Calu3 (cell line): ENCODE results near the gene LRIG3. TPM values are rescaled to one million over a fixed set of nuclear protein-coding genes. Genes with fewer than 3 reads are reported as not detected.

Experiments used
- BruUV-seq: library from RNA; stranded (reverse); fragments of 400-500 nt; replicated peaks from 2 replicates; lab custom pipeline; 2021; lab: Mats Ljungman, UMichigan
- CTCF ChIA-PET: fragments of 300-600 bp; sonication (Branson Sonifier 250); formaldehyde crosslinking; loops from one replicate; lab custom pipeline; 2022; ENCODE audit warnings: antibody characterized with exemption; lab: Charles Lee
- DNase-seq: peaks from one replicate; pipeline ENCODE4 v3.0.0; 2022
- H3K27ac Mint-ChIP-seq: one replicate; pipeline ENCODE4 v1.8.0; 2022; ENCODE audit warnings: mixed read lengths; ENCODE audit not compliant: unreplicated experiment
- H3K27me3 Mint-ChIP-seq: one replicate; pipeline ENCODE4 v1.8.0; 2022; ENCODE audit warnings: mixed read lengths; ENCODE audit not compliant: unreplicated experiment
- H3K36me3 Mint-ChIP-seq: one replicate; pipeline ENCODE4 v1.8.0; 2022; ENCODE audit warnings: mild to moderate bottlenecking, moderate library complexity, mixed read lengths; ENCODE audit not compliant: insufficient read depth, unreplicated experiment
- H3K4me1 Mint-ChIP-seq: one replicate; pipeline ENCODE4 v1.8.0; 2022; ENCODE audit warnings: mild to moderate bottlenecking, low read depth, mixed read lengths; ENCODE audit not compliant: unreplicated experiment
- H3K4me3 Mint-ChIP-seq: one replicate; pipeline ENCODE4 v1.8.0; 2022; ENCODE audit warnings: mild to moderate bottlenecking, low read depth, moderate library complexity, mixed read lengths; ENCODE audit not compliant: unreplicated experiment
- H3K9me3 Mint-ChIP-seq: one replicate; pipeline ENCODE4 v1.8.0; 2022; ENCODE audit warnings: low read depth, mixed read lengths; ENCODE audit not compliant: unreplicated experiment
- CTCF ChIP-seq: fragments of 200-600 bp; IDR thresholded peaks from one replicate; pipeline ENCODE4 v1.8.0; 2022; ENCODE audit warnings: antibody characterized with exemption; ENCODE audit not compliant: unreplicated experiment
- intact Hi-C: fragments of 100-400 bp; cut with micrococcal nuclease; formaldehyde crosslinking; loops from one replicate; pipeline ENCODE4 v1.10.0; 2022; ENCODE audit not compliant: unreplicated experiment
- total RNA-seq: library from RNA; stranded (reverse); gene quantifications from 2 replicates; pipeline ENCODE4 v1.2.3, GENCODE V29; 2022

Gene LRIG3
- total RNA-seq, 1 experiment from 2014 or later, result 357 TPM

- Mint-ChIP-seq H3K4me3 (peak overlapping the region; percentile 31), H3K4me1 (peaks cover 59% of the 10 kb centered on the region), H3K27me3 (no peaks in the 10 kb centered on the region), H3K27ac (peak overlapping the region; percentile 92), H3K9me3 (no peaks in the 10 kb centered on the region), H3K36me3 (peaks cover 58% of the 10 kb centered on the region)
- intact Hi-C loops, result loop anchor here (2.0 to 10.0 kb wide), 2 partner anchors 15 to 379 kb away; no protein-coding TSS in a partner anchor
- CTCF ChIA-PET, result no interaction called here
- no peak for DNase-seq
- no peak for TF ChIP-seq CTCF
- BruUV-seq, result no TSS peak
These were observed 3.5 kb upstream of the LRIG3 start for GRCh38 chr12:58923781-58924180.

- no peak for DNase-seq
- no peak for TF ChIP-seq CTCF
- CTCF ChIA-PET, result interaction anchor here (1.0 kb wide), 1 partner anchor 121 kb away, joined by 3 read pairs; no protein-coding TSS in a partner anchor
- Mint-ChIP-seq H3K9me3 (no peaks in the 10 kb centered on the region), H3K27ac (peak overlapping the region; percentile 92), H3K4me1 (peaks cover 51% of the 10 kb centered on the region), H3K4me3 (peak overlapping the region; percentile 31), H3K27me3 (no peaks in the 10 kb centered on the region), H3K36me3 (peaks cover 68% of the 10 kb centered on the region)
- no TSS peak for BruUV-seq
- intact Hi-C loops, result loop anchor here (2.0 to 10.0 kb wide), 2 partner anchors 16 to 378 kb away; no protein-coding TSS in a partner anchor
These were observed 2.5 kb upstream of the LRIG3 start for GRCh38 chr12:58922849-58923248.

- BruUV-seq, result TSS peak; percentile 50
- Mint-ChIP-seq H3K9me3 (no peaks in the 10 kb centered on the region), H3K36me3 (peaks cover 84% of the 10 kb centered on the region), H3K27me3 (no peaks in the 10 kb centered on the region), H3K4me3 (peak overlapping the region; percentile 93), H3K27ac (peak overlapping the region; percentile 99), H3K4me1 (peaks cover 42% of the 10 kb centered on the region)
- CTCF ChIA-PET, result interaction anchor here (0.5 to 1.1 kb wide), 9 partner anchors 8 to 161 kb away, joined by 3 to 6 read pairs (median 3); no protein-coding TSS in a partner anchor
- DNase-seq, result peak; percentile 53
- no peak for TF ChIP-seq CTCF
- intact Hi-C loops, result loop anchor here (10.0 kb wide), 1 partner anchor 376 kb away; no protein-coding TSS in a partner anchor
These were observed 907 bp upstream of the LRIG3 start for GRCh38 chr12:58920961-58921861.

- CTCF ChIA-PET, result interaction anchor here (1.2 kb wide), 1 partner anchor 140 kb away, joined by 4 read pairs; no protein-coding TSS in a partner anchor
- H3K27ac Mint-ChIP-seq, result peak overlapping the region; percentile 99
- H3K36me3 Mint-ChIP-seq, result peaks cover 87% of the 10 kb centered on the region
- no peaks in the 10 kb centered on the region for H3K27me3 Mint-ChIP-seq
- H3K4me1 Mint-ChIP-seq, result peaks cover 25% of the 10 kb centered on the region
- H3K4me3 Mint-ChIP-seq, result peak overlapping the region; percentile 93
- BruUV-seq, result no TSS peak
- intact Hi-C loops, result loop anchor here (5.0 to 10.0 kb wide), 2 partner anchors 33 to 375 kb away; no protein-coding TSS in a partner anchor
- TF ChIP-seq CTCF, result no peak
- no peaks in the 10 kb centered on the region for H3K9me3 Mint-ChIP-seq
- DNase-seq, result no peak
These were observed 838 bp downstream of the LRIG3 start for GRCh38 chr12:58919231-58920101.
